NCI-H146 treated with DMSO at 0.1 percent for 48 hours (cell line): Measurements from ENCODE around the gene MYNN.
"Not testable (repeated sequence)": the region's sequence is repeated elsewhere in the genome, so short reads cannot be mapped to it uniquely, and the experiment has no call there.

ENCODE experiments used
- DNase-seq: peaks from one replicate; lab custom pipeline; 2025; ENCODE audit not compliant: unreplicated experiment; lab: John Stamatoyannopoulos, UW

Gene MYNN

DNA sequence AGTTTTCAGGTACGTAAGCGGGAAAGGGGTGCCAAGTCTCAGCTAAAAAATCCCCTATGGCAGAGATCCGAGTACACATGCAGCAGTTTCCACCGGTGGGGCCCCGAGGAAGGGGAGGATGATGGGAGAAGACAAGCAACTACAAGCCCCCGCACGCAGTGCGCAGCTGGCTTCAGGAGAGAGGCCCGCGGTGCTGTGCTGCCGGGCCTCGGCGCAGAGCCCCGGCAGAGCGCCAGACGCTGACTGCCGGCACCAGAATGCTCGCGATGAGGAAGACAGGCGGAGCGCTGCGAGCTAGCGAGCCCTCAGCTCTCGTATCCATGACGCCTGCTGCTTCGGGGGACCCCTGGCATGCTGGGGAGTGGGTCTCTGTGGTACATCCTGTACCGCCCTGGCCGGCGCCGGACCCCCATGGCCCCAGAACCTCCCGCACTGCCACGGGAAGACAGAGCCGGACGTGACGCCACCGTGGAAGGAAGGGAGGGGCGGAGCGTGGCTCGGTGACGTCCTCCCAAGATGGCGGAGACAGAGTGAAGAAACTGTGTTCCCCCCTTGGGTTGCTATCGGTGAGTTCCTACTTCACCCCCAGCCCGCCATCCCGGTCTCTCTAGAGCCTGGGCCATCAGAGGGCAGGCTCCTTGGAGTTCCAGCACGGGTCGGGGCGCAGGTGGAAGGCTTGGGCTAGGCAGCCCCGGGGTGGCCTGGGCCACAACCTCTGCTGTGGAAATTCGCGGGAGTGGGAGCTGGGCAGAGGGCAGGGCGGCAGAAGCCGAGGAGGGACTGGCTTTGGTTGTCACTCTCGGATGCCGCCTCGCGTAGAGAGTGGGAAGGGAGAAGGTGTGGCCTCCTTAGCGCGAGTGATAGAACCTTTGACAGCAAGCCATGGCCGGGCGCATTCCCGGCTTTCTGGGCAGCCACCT, at the start of gene MYNN:
Gene MYNN, plus strand, starts transcription at position 500 of the 920 bp plus-strand sequence. CDS start 900 bp downstream, outside the sequence.
- peak; percentile 95 for DNase-seq

DNA sequence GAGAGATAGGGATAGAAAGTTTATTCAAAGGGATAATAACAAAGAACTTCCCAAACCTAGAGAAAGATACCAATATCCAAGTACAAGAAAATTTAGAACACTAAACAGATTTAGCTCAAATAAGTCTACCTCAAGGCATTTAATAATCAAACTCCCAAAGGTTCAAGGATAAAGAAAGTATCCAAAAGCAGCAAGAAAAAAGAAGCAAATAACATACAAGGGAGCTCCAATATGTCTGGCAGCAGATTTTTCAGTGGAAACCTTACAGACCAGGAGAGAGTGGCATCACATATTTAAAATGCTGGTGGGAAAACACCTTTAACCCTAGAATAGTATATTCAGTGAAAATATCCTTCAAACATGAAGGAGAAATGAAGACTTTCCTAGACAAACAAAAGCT, 41.3 kb upstream of the MYNN start:
- DNase-seq = not testable (repeated sequence)

- no peak for DNase-seq
Measured at GRCh38 chr3:169739067-169739466, 34.1 kb upstream of the MYNN start.

DNA sequence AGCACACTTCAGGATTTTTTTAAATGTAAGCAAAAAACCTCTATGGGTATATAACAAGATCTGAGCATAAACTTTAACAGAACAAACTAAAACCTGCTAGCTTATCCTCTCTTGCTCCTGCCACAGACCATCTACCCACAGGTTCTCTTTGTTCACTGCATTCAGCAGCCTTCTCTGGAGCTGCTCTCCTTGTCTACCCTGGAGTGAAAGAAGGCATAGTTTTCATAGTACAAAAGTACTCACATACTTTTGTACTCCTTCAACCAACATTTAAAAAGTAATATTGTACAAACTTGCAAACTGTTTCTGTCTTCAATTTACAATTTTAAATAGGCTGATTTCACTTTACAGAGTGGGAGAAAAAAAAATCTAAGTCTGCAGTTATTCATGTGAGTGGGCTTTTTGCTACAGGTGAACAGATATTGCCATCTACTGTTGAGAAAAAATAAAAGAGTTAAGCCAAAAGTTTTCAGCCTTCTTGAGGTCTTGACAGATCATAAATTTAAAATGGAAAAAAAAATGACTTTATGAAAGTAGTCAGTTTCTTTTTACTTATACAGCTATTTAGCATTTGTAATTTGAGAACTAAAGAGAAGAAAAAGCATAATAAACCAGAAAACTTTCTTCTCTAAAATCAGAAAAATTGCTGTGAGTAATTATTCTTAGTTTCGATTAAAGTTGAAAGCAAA, 28.7 kb upstream of the MYNN start:
- DNase-seq = no peak

DNA sequence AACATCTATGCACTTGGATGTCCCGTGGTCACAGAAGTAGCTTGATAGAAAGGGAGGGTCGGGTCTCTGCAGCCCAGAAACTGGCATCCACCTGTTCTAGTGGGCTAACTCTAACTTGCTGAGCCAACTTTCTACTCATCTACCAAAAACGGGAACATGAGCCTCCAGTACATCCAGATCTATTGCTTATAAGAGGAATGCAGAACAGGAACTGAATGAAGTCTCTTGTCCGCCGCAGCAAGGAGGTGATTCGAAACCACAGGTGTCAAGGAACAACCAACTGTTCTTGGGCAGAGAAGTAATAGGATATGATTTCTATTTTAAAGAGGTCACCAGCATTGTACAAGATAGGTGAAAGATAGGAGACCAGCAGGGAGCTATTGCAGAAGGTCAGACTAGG, 26.3 kb upstream of the MYNN start:
- no peak for DNase-seq

DNA sequence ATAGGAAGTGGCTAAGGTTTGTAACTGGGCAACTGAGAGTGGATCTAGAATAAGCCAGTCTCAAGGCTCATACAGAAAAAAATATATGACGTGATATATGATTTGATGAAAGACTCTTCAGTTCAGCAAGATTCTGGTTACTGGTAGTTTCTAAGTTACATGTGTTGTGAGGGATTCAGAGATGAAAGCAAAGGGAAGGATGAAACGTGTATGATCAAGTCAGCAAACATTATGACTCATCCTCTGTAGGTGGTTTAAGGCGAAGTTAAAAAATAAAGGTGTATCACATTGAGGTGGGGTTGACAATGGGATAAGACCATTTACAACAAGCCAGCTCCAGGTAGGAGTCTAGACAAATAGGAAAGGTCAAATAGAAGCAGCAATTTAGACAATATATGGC, 24.5 kb upstream of the MYNN start:
- no peak for DNase-seq

- DNase-seq = no peak
Measured at GRCh38 chr3:169750665-169751064, 22.5 kb upstream of the MYNN start.

GRCh38 chr3:169751875-169752274, 21.3 kb upstream of the MYNN start:
- DNase-seq = no peak

DNA sequence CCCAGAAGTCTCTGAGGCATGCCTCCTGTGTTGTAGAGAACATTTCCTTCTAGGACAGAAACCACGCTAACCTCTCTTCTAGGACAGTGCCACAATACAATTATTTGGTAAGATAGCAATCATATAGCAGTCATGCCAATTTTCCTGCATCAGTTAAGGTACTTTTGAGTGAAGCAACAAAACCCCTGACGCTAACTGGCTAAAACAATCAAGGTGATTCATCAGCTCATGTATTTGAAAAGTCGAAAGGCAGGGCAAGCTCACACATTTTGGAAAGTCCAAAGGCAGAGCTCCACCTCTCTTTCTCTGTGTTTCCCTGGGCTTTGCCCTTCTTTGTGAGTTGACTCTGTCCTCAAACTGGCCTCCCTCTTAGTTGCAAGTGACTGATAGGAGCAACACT, 18.5 kb upstream of the MYNN start:
- DNase-seq = no peak

DNA sequence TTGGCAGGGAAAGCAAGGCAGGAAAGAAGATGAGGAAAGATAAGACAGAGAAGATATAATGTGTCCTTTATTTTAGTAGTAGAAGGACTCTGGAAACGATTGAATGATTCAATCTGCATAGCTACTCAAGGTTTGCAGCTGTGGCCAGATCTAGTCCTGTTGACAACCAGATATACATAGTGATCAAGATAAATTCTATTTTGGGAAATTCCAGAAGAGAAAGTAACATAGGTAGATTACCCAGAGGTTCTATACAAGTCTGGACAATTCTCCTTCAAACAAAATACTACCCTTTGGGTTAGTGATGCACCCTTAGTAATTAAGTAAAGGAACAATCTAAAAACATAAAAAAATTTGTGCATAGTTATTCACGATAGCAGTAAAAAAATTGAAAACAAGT, 17.7 kb upstream of the MYNN start:
- no peak for DNase-seq

DNA sequence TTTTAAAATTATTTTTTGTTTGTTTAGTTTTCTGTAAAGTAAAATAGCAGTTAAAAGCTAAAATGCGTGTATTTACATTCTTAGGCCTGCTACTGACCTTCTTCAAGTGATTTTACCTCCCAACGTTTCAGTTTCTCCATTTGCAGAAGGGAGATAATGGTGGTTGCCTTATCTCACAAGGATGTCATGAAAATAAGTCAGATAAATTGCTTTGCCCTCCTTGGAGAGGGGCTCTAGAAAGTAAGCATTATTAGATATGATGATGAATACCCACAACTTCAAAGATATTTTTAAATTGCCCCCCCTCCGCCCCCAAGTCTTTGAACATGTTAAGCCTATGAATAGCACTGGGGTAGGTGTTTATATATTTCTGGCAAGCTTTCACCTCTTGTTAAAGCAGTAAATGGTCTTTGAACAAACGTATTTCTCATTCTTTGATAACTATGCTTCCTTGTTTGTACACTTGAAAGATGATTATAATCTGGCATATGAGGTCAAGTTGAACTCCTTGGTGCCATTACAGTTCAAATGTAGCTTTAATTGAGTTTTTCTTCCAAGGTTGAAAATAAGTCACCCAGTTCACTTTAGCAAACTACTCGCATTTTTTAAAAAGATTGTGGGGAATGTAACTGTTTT, 14.7 kb upstream of the MYNN start:
- DNase-seq = no peak

- no peak for DNase-seq
Measured at GRCh38 chr3:169759256-169759655, 13.9 kb upstream of the MYNN start.

DNA sequence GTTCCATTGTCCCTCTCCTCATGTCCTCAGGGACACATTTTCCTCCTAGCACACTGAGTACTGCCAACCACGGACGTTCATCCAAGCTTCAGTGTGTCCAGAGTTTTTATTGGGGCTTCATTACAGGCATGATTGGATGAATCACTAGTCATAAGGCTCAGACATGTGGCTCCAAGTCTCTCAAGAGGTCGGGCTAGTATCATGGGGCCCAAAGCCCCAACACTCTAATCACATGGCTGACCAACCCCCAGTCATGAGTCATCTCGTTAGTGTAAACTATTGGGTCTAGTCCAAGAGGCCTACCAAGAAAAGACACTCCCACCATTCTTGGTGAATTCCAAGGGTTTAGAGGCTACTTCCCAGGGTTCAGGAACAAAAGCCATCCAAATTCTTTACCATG, 12.7 kb upstream of the MYNN start:
- DNase-seq = no peak

GRCh38 chr3:169764312-169764881, 8.8 kb upstream of the MYNN start:
- DNase-seq = peak; percentile 35

GRCh38 chr3:169764882-169765612, 8.1 kb upstream of the MYNN start, which contains the start of gene TERC:
TERC (minus strand) TSS chr3:169765060.
- peak; percentile 89 for DNase-seq

DNA sequence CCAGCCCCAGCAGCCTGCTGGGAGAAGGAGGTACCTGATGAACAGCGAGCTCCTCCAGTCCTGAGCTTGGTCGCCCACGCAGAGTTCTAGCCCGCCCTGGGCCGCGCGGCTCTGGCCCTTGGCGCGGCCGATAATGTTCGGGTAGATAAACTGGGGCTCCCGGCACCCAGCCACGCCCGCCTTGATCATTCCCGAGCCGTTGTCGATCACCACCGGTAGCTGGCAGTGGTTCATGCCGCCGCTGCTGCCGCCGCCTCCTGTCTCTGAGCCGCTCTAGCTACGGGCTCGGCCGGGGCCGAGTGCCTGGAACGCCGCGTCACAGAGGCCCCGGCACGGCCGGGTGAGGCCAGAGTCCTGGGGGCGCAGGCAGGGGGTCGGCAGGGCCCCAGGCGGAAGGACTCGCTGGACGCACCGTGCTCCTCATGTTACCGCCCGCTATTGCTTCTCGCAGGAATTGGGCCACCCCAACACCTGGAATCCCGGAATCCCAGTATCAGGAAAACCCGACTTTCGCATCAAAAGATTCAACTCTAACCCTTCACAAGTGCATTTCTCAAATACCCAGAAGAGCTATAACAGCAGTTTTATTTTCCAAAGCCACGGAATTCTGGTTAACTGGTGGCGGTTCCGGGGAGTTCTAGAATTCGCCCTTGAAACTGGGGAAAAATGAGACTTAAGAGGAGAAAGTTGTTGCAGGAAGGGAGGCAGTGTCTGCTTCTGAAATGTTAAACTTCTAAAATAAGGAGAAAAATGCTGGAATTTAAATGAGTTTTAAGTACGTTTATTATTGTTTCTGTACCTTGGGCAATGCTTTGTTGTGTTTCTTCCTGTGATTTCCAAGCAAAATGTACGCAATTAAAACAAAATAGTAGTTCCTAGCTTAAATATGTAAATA, 3.7 kb upstream of the MYNN start, which contains the start of gene ACTRT3:
Gene ACTRT3, minus strand, starts transcription at position 275 of the 895 bp plus-strand sequence. Its CDS starts 41 bp downstream, at position 234.
- peak; percentile 31 for DNase-seq

DNA sequence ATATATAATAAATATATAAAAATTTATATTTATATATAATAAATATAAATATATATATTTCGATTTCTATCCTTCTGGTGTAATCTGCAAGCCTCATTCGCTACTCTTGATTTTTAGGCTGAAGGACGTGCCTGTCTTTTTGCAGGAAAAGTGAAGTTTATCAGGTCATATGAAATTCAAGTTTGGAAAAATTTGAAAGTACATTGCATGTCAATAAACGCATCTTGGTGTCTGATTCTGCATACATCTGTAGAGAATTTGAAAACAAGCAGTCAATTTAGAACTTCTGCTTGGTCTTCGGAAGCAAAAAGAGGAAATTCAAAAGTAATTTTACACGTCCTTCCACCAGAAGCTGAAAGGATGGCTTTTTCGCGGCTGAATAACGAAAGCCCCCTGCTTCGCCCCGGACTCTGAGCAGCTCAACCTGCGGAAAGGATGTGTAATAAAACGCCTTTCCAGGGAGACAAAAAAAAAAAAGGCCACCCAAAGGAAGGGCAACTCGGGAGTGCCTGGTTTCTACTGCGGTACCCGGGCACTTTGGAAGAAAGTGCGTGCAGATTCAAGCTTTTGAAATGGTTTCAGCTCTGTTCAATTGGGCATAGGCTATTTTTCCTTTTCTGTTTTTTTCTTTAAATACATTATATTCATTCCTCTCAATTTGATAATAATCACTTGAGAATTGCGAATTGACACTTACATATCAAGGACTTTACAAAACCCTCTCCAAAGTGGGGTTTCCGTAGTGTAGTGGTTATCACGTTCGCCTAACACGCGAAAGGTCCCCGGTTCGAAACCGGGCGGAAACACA, 1.5 kb upstream of the MYNN start:
- peak; percentile 96 for DNase-seq

- peak; percentile 95 for DNase-seq
Measured at GRCh38 chr3:169772305-169772896, 795 bp upstream of the MYNN start.
